COLO829 (cell line): ENCODE measurements around the gene SH3BP2.
"Not testable (repeated sequence)": the region's sequence is repeated elsewhere in the genome, so short reads cannot be mapped to it uniquely, and the experiment has no call there.

Experiments used
- DNase-seq: peaks from one replicate; pipeline ENCODE4 v3.0.0; 2012; ENCODE audit warnings: low spot score

The SH3BP2 gene

GRCh38 chr4:2762486-2763370 is 30.2 kb upstream of the SH3BP2 start:
- not testable (repeated sequence) for DNase-seq

DNA sequence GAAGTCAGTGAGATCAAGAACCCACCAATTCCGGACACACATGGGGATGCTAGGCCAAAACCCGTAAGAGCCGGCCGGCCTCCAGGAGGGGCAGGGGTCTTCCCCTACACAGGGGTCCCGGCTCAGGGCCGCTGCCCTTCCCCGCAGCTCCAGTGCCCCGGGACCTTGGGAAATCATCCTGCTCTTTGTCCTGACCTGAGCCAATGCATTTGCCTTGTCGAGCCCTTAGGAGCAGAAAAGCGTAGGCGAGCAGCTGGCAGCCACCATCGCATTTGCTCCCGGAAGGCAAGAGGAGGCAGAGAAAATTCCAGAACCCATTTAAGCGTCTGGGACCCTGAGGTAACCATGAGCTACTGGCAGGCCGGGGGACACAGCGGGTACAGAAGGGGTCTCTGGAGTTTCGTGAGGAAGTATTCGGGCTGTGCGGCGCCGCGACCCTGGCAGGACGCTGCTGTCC is 29.3 kb upstream of the SH3BP2 start:
- DNase-seq: no peak

GRCh38 chr4:2765832-2766526 is 26.9 kb upstream of the SH3BP2 start:
- DNase-seq: no peak

DNA sequence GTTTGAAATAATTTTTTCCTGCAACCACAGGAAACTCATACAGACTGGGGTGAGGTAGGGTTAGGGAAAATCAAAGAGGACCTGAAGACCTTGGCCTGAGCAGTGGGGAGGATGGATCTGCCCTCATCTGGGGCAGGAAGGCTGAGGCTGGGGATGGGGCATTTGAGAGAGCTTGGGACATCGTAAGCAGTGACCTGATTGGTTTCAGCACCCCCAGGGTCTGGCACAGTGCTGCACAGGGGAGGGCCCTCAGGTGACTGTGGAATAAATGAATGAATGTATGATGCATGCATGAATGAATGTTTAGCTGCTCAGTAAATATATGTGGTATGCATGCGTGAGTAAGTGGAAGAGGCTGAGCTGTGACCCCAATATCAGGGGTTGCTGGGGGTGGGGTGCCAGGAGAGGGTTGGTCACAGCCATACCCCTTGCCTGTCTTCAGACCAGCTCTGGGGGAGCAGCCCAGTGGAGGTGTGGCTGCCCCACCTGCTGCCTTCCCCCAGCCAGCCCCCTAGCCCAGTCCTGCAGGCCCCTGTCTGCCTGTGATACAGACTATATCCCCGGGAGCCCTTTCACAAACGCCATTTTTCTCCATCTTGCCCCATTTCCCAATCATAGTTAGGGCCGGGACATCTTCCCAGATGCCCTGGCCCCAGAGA is 25.7 kb upstream of the SH3BP2 start:
- DNase-seq: no peak

DNA sequence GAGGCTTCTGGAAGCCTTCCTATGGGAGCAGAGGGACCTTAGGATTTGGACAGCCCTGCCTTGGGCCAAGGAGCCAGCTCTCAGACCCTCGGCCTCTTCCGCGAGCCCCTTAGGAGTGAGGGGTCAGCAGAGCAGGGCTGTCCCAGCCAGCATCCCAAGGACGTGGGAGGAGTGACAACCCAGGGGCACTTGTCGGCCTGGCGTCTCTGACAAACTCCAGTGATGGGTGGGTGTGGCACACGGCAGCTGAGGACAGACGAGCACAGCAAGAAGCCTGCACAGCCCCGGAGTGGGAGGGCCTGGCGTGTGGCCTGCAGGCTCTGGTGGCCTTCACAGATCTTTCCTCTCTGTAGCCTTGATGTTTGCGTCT is 25.2 kb upstream of the SH3BP2 start:
- DNase-seq: no peak

DNA sequence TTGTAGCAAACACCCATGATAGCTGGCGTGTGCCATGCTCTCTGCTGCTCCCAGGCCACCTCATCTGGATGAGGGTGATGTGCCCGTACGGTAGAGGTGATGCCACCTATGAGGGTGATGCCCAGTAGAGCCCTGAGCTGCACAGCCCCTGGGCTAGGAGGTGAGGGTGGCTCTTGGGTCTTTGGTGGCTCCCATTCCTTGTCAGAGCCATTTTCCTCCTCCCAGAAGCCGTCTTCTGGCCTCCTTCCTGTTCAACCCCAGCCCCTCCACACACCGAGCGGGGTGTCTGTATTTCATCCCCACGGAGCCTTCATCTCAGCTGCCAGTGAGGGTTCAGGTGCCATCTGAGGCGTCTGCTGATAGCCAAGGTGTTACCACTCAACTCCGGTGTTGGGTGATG is 24.8 kb upstream of the SH3BP2 start:
- DNase-seq: no peak

DNA sequence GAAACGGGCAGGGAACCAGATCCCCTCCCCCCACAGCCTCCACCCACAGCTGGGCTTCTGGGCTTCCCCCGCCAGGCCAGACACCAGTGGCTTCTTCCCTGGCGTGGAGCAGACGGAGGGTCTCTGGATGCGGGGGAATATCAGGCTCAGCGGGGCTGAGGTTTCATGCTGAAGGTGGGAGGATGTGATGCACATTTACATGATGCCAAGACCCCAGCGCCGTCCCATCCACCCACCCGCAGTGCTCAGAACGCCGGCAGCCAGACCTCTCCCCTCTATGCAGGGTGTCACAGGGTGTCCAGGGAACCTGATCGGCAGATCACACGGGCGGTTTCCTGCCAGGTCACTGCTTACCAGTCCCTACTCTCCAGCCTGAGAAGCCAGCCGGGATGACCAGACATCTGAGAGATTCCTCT is 24.0 kb upstream of the SH3BP2 start:
- DNase-seq: no peak

DNA sequence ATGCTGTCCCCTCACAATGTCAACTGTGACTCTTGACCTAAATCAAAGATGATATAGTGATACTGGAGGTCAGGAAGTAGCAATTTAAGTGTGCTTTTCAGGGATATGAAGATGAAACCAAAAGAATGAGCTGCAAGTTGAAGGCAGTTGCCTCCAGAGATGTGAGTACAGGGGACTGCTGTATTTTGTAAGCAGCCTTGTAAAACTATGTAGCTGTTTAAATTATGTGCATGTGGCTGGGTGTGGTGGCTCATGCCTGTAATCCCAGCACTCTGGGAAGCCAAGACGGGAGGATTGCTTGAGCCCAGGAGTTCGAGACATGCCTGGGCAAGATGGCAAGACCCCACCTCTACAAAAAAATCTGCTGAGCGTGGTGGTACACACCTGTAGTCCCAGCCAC is 21.6 kb upstream of the SH3BP2 start:
- DNase-seq: no peak

GRCh38 chr4:2780643-2781042 is 12.2 kb upstream of the SH3BP2 start:
- not testable (repeated sequence) for DNase-seq

GRCh38 chr4:2781911-2782310 is 11.0 kb upstream of the SH3BP2 start:
- no peak for DNase-seq

DNA sequence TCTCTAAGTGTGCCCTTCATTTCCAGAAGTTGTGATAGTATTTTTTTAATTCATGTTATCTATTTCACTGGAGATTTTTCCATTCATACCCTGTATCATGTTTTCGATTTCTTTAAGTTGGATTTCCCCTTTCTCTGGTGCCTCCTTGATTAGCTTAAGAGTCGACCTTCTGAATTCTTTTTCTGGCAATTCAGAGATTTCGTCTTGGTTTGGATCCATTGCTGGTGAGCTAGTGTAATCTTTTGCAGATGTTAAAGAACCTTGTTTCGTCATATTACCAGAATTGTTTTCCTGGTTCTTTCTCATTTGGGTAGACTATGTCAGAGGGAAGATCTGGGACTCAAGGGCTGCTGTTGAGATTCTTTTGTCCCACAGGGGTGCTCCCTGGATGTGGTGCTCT is 9.1 kb upstream of the SH3BP2 start:
- no peak for DNase-seq

GRCh38 chr4:2785613-2786012 is 7.3 kb upstream of the SH3BP2 start:
- no peak for DNase-seq

GRCh38 chr4:2786152-2786671 is 6.7 kb upstream of the SH3BP2 start:
- DNase-seq: no peak

DNA sequence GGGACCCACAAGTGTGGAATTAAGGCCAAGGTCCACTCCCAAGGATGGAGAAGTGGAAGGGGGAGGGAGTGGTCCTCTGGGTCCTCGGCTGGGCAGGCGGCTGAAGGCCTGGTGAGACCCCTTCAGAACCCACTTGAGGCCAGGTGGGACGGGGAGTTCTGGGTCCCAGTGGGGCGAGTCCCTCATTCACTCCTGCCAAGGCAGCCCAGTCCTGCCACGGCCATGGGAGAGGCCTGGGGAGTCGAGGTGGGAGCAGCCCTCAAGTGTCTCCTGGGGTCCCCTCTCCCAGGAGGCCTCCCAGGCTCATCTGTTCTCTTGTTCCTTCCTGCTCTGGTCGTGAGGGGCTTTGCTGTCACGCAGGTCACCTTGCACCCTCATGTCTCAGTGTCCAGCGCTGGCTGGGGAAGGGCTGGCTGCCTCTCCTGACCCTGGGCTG is 6.1 kb upstream of the SH3BP2 start:
- DNase-seq: no peak

- DNase-seq: no peak
These were observed 5.4 kb upstream of the SH3BP2 start for GRCh38 chr4:2787230-2788100.

DNA sequence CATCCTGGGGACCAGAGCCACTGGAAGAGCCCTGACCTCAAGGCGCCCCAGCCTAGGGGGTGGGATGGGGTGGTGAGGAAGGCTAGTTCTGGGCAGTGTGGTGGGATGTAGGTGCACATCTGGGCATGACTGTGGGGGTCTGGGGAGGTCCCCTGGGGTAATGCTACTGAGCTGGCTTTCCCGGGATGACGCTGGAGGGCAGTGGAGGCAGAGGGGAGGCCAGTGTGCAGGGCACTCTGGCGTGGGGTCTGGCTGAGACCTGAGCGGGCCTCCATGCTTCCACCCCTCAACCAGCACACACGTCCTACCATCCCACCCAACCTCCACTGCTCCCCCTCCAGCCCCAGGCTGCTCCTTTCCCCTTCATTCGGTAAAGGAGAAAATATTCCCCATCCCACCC is 4.8 kb upstream of the SH3BP2 start:
- DNase-seq: no peak

- DNase-seq: no peak
These were observed 4.3 kb upstream of the SH3BP2 start for GRCh38 chr4:2788532-2789103.

DNA sequence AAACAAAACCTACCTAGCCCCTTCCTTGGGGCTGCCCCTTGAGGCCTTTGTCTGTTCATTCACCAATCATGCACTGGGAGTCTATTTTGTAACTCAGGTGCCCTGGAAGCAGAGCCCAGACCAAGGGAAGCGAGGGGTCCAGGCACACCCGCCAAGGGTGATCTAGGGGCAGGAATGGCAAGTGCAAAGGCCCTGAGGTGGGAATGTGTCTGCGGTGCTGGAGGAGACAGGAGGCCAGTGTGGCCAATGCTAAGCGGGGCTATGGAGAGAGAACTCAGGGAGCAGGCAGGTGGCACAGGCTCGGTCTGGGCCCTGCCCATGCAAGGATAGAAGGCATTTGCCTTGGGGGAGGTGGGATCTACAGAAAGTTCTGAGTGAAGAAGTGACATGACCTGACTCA is 3.5 kb upstream of the SH3BP2 start:
- DNase-seq: no peak

DNA sequence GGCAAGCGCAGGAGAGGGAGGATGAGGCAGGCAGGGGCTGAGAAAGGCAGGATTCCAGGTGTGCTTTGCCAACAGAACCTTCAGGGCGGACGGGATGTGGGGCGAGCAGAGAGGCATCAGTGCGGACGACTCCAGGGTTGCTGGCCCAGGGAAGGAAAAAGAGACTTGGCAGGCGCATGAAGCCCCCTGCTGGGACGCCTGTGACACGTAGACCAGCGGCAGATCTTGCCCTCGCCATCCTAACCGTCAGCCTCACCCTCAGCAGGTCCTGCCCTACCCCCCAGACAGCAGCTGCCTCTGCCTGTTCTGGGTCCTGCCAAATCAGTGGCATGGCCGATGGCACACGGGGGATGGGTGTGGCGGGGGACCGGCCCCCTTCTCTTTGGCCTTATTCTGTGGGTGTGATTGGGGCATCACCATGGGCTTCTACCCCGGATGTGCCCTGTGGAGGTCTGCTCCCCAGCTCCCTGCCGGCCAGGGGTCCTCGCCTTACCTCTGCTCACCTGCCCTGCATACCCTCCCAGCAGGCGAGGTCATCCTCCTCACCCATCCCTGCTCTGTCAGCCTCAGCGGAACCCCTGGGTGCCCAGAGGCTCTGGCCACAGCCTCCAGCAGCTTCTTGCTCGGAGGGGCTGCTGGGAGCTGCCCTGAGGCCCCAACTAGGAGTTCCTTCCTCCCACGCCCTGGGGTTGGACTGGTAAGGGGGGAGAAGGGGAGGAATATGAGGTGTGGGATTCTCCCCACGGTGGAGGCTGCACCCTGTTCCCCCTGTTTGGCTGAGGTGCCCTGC is 2.9 kb upstream of the SH3BP2 start:
- no peak for DNase-seq
